ENCODE results near the gene WNT9B.

WNT9B gene

GRCh38 chr17:46895171-46895570 lies 43.8 kb downstream of the WNT9B start:
- Histone ChIP-seq H3K27ac (no peak overlapping the region), H3K4me3 (no peak overlapping the region), H3K36me3 (ENCODE audit: insufficient read depth, low read length) (no peaks in the 10 kb centered on the region), H3K9me3 (ENCODE audit: low read depth, low read length) (no peaks in the 10 kb centered on the region; the same call in 1 of the 2 replicates), H3K9ac (ENCODE audit: insufficient read length) (no peak overlapping the region)
- no peak for DNase-seq (ENCODE audit: low read depth, low spot score)
- TF ChIP-seq EZH2 (IDR thresholded peaks at IDR 0.05) = no peak
- TF ChIP-seq POLR2AphosphoS5 (IDR thresholded peaks at IDR 0.05; ENCODE audit: borderline replicate concordance, low read depth, low read length) = no peak
- TF ChIP-seq FOXP2 (optimal IDR thresholded peaks at IDR 0.05; ENCODE audit: control extremely low read depth, extremely low read length, insufficient read depth) = no peak

GRCh38 chr17:46896991-46897390 lies 45.6 kb downstream of the WNT9B start:
- no peak for TF ChIP-seq EZH2 (IDR thresholded peaks at IDR 0.05)
- no peaks in the 10 kb centered on the region; the same call in 1 of the 2 replicates for H3K9me3 ChIP-seq (ENCODE audit: low read depth, low read length)

DNA sequence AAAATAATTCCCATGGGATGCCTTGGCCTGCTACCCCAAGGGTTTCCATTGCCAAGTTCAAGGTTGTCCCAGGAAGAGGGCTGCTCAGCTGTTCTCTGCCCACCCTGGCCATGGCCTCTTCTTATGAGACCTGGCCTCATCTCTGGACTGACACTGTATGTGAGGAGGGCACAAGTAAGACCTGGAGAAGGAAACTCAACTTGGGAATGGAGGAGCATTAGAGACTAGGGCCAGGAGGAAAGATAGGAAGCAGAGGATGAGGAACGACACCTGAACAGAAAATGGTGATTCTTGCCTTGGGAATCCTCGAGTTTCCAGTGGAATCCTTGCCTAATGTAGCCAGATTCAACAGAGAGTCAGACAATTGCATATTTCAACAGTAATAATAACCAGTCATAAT lies 47.0 kb downstream of the WNT9B start:
- H3K9me3 ChIP-seq (ENCODE audit: low read depth, low read length) = no peaks in the 10 kb centered on the region; the same call in 1 of the 2 replicates
- no peak for DNase-seq (ENCODE audit: low read depth, low spot score)

More at GRCh38 chr17:46896991-46897390, 45.6 kb downstream of the WNT9B start:
- Histone ChIP-seq H3K9ac (ENCODE audit: insufficient read length) (no peak overlapping the region), H3K4me3 (no peak overlapping the region), H3K27ac (no peak overlapping the region), H3K36me3 (ENCODE audit: insufficient read depth, low read length) (no peaks in the 10 kb centered on the region)
- no peak for DNase-seq (ENCODE audit: low read depth, low spot score)

GRCh38 chr17:46898860-46899259 lies 47.5 kb downstream of the WNT9B start:
- no peak overlapping the region for H3K4me3 ChIP-seq
- H3K36me3 ChIP-seq (ENCODE audit: insufficient read depth, low read length) = no peaks in the 10 kb centered on the region
- no peak for DNase-seq (ENCODE audit: low read depth, low spot score)
- no peak overlapping the region for H3K9ac ChIP-seq (ENCODE audit: insufficient read length)
- H3K9me3 ChIP-seq (ENCODE audit: low read depth, low read length) = no peaks in the 10 kb centered on the region; the same call in 1 of the 2 replicates
- no peak overlapping the region for H3K27ac ChIP-seq
- no peak for TF ChIP-seq POLR2AphosphoS5 (IDR thresholded peaks at IDR 0.05; ENCODE audit: borderline replicate concordance, low read depth, low read length)
- no peak for TF ChIP-seq FOXP2 (optimal IDR thresholded peaks at IDR 0.05; ENCODE audit: control extremely low read depth, extremely low read length, insufficient read depth)
- TF ChIP-seq EZH2 (IDR thresholded peaks at IDR 0.05) = no peak

More for the DNA sequence above, 47.0 kb downstream of the WNT9B start:
- no peak overlapping the region for H3K27ac ChIP-seq
- H3K4me3 ChIP-seq = no peak overlapping the region
- TF ChIP-seq EZH2 (IDR thresholded peaks at IDR 0.05) = no peak
- TF ChIP-seq FOXP2 (optimal IDR thresholded peaks at IDR 0.05; ENCODE audit: control extremely low read depth, extremely low read length, insufficient read depth) = no peak
- no peak for TF ChIP-seq POLR2AphosphoS5 (IDR thresholded peaks at IDR 0.05; ENCODE audit: borderline replicate concordance, low read depth, low read length)
- no peak overlapping the region for H3K9ac ChIP-seq (ENCODE audit: insufficient read length)
- H3K36me3 ChIP-seq (ENCODE audit: insufficient read depth, low read length) = no peaks in the 10 kb centered on the region

- no peak for TF ChIP-seq POLR2AphosphoS5 (IDR thresholded peaks at IDR 0.05; ENCODE audit: borderline replicate concordance, low read depth, low read length)
- no peak for TF ChIP-seq FOXP2 (optimal IDR thresholded peaks at IDR 0.05; ENCODE audit: control extremely low read depth, extremely low read length, insufficient read depth)
- no peak for TF ChIP-seq EZH2 (IDR thresholded peaks at IDR 0.05)
- Histone ChIP-seq H3K36me3 (ENCODE audit: insufficient read depth, low read length) (no peaks in the 10 kb centered on the region), H3K4me3 (no peak overlapping the region), H3K9ac (ENCODE audit: insufficient read length) (no peak overlapping the region), H3K9me3 (ENCODE audit: low read depth, low read length) (no peaks in the 10 kb centered on the region; the same call in 1 of the 2 replicates), H3K27ac (no peak overlapping the region)
- no peak for DNase-seq (ENCODE audit: low read depth, low spot score)
Measured at GRCh38 chr17:46901291-46901690, 49.9 kb downstream of the WNT9B start.

DNA sequence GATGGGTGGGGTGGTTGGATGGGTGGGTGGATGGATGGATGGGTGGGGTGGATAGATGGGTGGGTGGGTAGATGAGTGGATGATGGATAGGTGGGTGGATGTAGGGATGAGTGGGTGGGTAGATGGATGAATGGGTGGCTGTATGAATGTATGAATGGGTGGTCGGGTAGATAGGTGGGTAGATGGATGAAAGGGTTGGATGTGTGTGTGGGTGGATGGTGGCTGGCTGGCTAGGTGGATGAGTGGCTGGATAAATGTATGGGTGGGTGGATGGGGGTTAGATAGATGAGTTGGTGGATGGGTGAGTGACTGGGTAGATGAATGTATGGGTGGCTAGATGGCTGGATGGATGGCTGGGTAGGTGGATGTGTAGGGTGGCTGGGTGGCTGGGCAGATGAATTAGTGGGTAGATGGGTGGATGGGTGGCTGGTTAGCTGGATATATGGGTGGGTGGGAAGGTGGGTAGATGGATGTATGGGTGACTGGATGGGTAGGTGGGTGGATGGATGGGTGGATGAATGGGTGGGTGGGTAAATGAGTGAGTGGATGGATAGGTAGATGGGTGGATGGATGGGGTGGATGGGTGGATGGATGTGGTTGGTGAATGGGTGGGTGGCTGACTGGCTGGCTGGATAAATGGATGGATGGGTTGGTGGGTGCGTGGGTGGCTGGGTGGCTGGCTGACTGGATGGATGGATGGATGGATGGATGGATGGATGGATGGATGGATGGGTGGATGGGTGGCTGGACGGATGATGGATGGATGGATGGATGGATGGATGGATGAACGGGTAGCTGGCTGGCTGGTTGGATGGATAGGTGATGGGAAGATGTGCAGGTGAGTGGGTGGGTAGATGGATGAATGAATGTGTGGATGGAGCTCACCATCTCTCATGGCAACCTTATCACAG lies 52.6 kb downstream of the WNT9B start:
- TF ChIP-seq EZH2 (IDR thresholded peaks at IDR 0.05) (no peak), POLR2AphosphoS5 (IDR thresholded peaks at IDR 0.05; ENCODE audit: borderline replicate concordance, low read depth, low read length) (no peak), FOXP2 (optimal IDR thresholded peaks at IDR 0.05; ENCODE audit: control extremely low read depth, extremely low read length, insufficient read depth) (no peak)
- Histone ChIP-seq H3K36me3 (ENCODE audit: insufficient read depth, low read length) (no peaks in the 10 kb centered on the region), H3K27ac (no peak overlapping the region), H3K9me3 (ENCODE audit: low read depth, low read length) (no peaks in the 10 kb centered on the region; the same call in 1 of the 2 replicates), H3K4me3 (no peak overlapping the region), H3K9ac (ENCODE audit: insufficient read length) (no peak overlapping the region)
- DNase-seq (ENCODE audit: low read depth, low spot score) = no peak

DNA sequence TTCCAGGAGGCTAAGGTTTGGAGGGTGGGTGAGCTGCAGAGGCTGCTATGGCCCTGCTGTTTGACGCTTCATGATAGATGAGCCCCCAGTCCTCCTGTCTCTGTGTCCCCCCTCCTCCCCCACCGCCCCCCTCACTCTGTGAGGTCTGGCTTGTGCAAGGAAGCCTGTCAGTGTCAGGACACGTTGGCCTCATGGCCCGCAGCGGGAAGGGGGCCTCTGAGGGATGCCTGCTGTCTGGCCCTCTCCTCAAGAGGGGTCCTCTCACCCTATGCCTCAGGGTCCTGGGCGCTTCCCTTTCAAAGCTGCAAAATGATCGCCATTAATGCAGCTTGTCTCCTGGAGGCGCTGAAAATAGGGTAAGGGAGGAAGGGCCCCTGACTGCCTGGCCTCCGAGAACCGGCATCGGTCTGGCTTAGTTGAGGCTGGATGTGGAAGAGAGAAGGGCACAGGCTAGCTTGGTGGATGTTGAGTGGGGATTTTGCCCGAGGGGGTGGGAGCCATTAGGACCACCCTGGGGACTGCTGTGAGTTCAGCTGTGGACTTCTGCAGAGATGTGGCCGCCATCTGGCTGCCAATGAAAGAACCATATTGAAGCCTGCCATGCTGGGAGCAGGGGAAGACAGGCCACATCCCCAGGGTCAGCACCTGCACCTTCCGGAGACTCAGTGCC lies 56.8 kb downstream of the WNT9B start:
- H3K27ac ChIP-seq = no peak overlapping the region
- no peak overlapping the region for H3K4me3 ChIP-seq
- no peaks in the 10 kb centered on the region for H3K9me3 ChIP-seq (ENCODE audit: low read depth, low read length)
- TF ChIP-seq POLR2AphosphoS5 (IDR thresholded peaks at IDR 0.05; ENCODE audit: borderline replicate concordance, low read depth, low read length) = no peak
- no peak for TF ChIP-seq FOXP2 (optimal IDR thresholded peaks at IDR 0.05; ENCODE audit: control extremely low read depth, extremely low read length, insufficient read depth)
- TF ChIP-seq EZH2 (IDR thresholded peaks at IDR 0.05) = no peak
- DNase-seq (ENCODE audit: low read depth, low spot score) = no peak
- H3K9ac ChIP-seq (ENCODE audit: insufficient read length) = no peak overlapping the region
- H3K36me3 ChIP-seq (ENCODE audit: insufficient read depth, low read length) = no peaks in the 10 kb centered on the region

DNA sequence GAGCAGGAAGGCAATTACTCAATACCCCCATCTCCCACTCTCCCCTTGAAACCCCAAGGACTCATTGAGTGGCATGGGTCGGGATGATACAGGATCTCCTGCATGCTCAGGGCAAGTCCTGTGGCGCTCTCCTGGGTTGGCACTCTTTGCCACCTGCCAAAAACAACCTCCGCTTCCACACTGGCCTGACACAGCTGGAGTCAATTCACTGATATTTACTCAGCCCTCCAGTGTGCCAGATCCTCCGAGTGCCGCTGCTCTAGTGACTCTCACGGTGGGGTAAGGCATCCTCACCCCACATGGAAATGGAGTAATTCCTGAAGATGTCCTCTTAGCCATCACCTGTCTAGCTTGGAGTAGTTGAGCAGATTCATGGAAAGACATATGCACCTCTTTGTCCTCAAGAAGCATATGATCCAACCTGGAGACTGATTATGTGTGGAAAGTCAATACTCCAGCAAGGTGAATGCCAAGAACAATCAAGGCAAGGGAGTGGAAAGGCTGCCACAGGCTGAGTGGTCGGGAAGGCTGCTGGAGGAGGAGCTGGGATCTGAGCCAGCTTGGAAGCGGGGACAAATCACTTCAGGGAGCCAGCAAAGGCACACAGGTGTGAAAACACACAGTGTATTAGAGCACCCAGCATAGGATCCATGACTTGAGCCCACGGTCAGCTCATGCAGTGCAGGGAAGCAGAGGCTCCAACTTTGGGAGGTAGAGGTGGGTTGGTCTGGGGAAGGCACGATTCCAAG lies 59.0 kb downstream of the WNT9B start:
- H3K27ac ChIP-seq = no peak overlapping the region

More for the DNA sequence above, 59.0 kb downstream of the WNT9B start:
- no peaks in the 10 kb centered on the region for H3K36me3 ChIP-seq (ENCODE audit: insufficient read depth, low read length)
- no peak for DNase-seq (ENCODE audit: low read depth, low spot score)
- no peak overlapping the region for H3K9ac ChIP-seq (ENCODE audit: insufficient read length)
- no peaks in the 10 kb centered on the region for H3K9me3 ChIP-seq (ENCODE audit: low read depth, low read length)
- H3K4me3 ChIP-seq = no peak overlapping the region
- TF ChIP-seq EZH2 (IDR thresholded peaks at IDR 0.05) = no peak
- TF ChIP-seq POLR2AphosphoS5 (IDR thresholded peaks at IDR 0.05; ENCODE audit: borderline replicate concordance, low read depth, low read length) = no peak
- no peak for TF ChIP-seq FOXP2 (optimal IDR thresholded peaks at IDR 0.05; ENCODE audit: control extremely low read depth, extremely low read length, insufficient read depth)
